Middle frontal gyrus (tissue), 1 donor: Measurements from ENCODE around the gene PPP2R3C.
"Not testable (repeated sequence)": the region's sequence is repeated elsewhere in the genome, so short reads cannot be mapped to it uniquely, and the experiment has no call there.

Experiments
- DNase-seq: peaks from one replicate; pipeline ENCODE4 v3.0.0-alpha.2; 2015; ENCODE audit warnings: low spot score; ENCODE audit errors: extremely low spot score

PPP2R3C gene

GRCh38 chr14:35121887-35122695 is at the start of gene PPP2R3C, which contains the start of gene PRORP:
Gene PPP2R3C (minus strand): TSS chr14:35121990. CDS start chr14:35121959, 31 bp downstream.
Gene PRORP (plus strand): TSS chr14:35122552. CDS start chr14:35123246, 694 bp downstream.
- DNase-seq = peak; percentile 86

GRCh38 chr14:35167496-35167895 is 45.7 kb upstream of the PPP2R3C start:
- DNase-seq = no peak

GRCh38 chr14:35164849-35165248 is 43.1 kb upstream of the PPP2R3C start:
- DNase-seq = no peak

- DNase-seq = no peak
Observed at GRCh38 chr14:35163384-35163783, 41.6 kb upstream of the PPP2R3C start.

- no peak for DNase-seq
Observed at GRCh38 chr14:35161231-35161630, 39.4 kb upstream of the PPP2R3C start.

- no peak for DNase-seq
Observed at GRCh38 chr14:35159742-35160409, 38.1 kb upstream of the PPP2R3C start.

GRCh38 chr14:35158951-35159653 is 37.3 kb upstream of the PPP2R3C start:
- DNase-seq = no peak

GRCh38 chr14:35158491-35158890 is 36.7 kb upstream of the PPP2R3C start:
- DNase-seq = no peak

- DNase-seq = no peak
Observed at GRCh38 chr14:35155962-35156361, 34.2 kb upstream of the PPP2R3C start.

GRCh38 chr14:35154016-35154415 is 32.2 kb upstream of the PPP2R3C start:
- no peak for DNase-seq

GRCh38 chr14:35152531-35152930 is 30.7 kb upstream of the PPP2R3C start:
- DNase-seq = not testable (repeated sequence)

- DNase-seq = no peak
Observed at GRCh38 chr14:35149239-35149638, 27.4 kb upstream of the PPP2R3C start.

- DNase-seq = no peak
Observed at GRCh38 chr14:35147711-35148110, 25.9 kb upstream of the PPP2R3C start.

GRCh38 chr14:35147186-35147585 is 25.4 kb upstream of the PPP2R3C start:
- DNase-seq = no peak

GRCh38 chr14:35146711-35147149 is 24.9 kb upstream of the PPP2R3C start:
- DNase-seq = no peak

- no peak for DNase-seq
Observed at GRCh38 chr14:35144029-35144428, 22.2 kb upstream of the PPP2R3C start.

- peak; percentile 24 for DNase-seq
Observed at GRCh38 chr14:35140718-35141581, 19.2 kb upstream of the PPP2R3C start.

GRCh38 chr14:35138585-35138984 is 16.8 kb upstream of the PPP2R3C start:
- no peak for DNase-seq

GRCh38 chr14:35134329-35135123 is 12.7 kb upstream of the PPP2R3C start:
- no peak for DNase-seq
